H1 (cell line): Measurements from ENCODE around the gene RBM19. TPM values are rescaled to one million over a fixed set of nuclear protein-coding genes. Genes with fewer than 3 reads are reported as not detected.

ENCODE experiments used
- CTCF ChIA-PET: fragments of 300-600 bp; sonication (Branson Sonifier 250); formaldehyde crosslinking; loops from one replicate; lab custom pipeline; 2021; ENCODE audit not compliant: partially characterized antibody; lab: Charles Lee
- POLR2A ChIA-PET: fragments of 300-600 bp; sonication (Branson Sonifier 250); formaldehyde crosslinking; loops from one replicate; lab custom pipeline; 2021; ENCODE audit warnings: inconsistent platforms; ENCODE audit not compliant: partially characterized antibody; lab: Charles Lee
- DNase-seq, 2 experiments: peaks; one replicate each; pipeline versions ENCODE4 v3.0.0 to v3.0.0-alpha.2; 2010 to 2022; ENCODE audit warnings: low spot score in 2 of 2, low read depth in 1 of 2, mixed read lengths in 1 of 2
- FAIRE-seq: peaks from 2 replicates; lab custom pipeline; 2011; peaks lifted over from hg19 to GRCh38; lab: Jason Lieb, UNC
- H2AFZ ChIP-seq: 2 replicates; pipeline ENCODE4 v1.8.1; 2012; ENCODE audit warnings: low read length, inconsistent platforms
- H2AK5ac ChIP-seq: 2 replicates; pipeline ENCODE4 v1.6.1; 2013; ENCODE audit warnings: low read depth, low read length
- H2BK120ac ChIP-seq: replicated peaks from 2 replicates; pipeline ENCODE3; 2013; ENCODE audit warnings: low read depth, low read length, inconsistent platforms
- H2BK12ac ChIP-seq: 2 replicates; pipeline ENCODE4 v1.6.1; 2013; ENCODE audit warnings: low read depth, low read length
- H2BK15ac ChIP-seq: 2 replicates; pipeline ENCODE4 v1.6.1; 2013; ENCODE audit warnings: low read length
- H2BK20ac ChIP-seq: 2 replicates; pipeline ENCODE4 v1.6.1; 2013; ENCODE audit warnings: low read length
- H2BK5ac ChIP-seq: 2 replicates; pipeline ENCODE4 v1.6.1; 2013; ENCODE audit warnings: low read depth, low read length
- H3K14ac ChIP-seq: 2 replicates; pipeline ENCODE4 v1.6.1; 2013; ENCODE audit warnings: inconsistent platforms; ENCODE audit not compliant: insufficient read length
- H3K18ac ChIP-seq: 2 replicates; pipeline ENCODE4 v1.6.1; 2013; ENCODE audit warnings: low read length; ENCODE audit errors: extremely low read depth
- H3K23ac ChIP-seq: 2 replicates; pipeline ENCODE4 v1.6.1; 2013; ENCODE audit warnings: inconsistent platforms; ENCODE audit not compliant: insufficient read length
- H3K23me2 ChIP-seq: 2 replicates; pipeline ENCODE4 v1.6.1; 2013; ENCODE audit warnings: low read depth, low read length
- H3K27ac ChIP-seq: 2 replicates; pipeline ENCODE4 v1.6.1; 2011; ENCODE audit warnings: low read depth, low read length, inconsistent platforms
- H3K27me3 ChIP-seq, 4 experiments: replicated peaks in 1 of 4; 1 replicate in 1 of 4; 2 replicates in 3 of 4; pipeline versions ENCODE4 v1.6.1 to v1.8.1; 2011 to 2013; ENCODE audit warnings: low read length in 3 of 4, mild to moderate bottlenecking in 3 of 4, inconsistent platforms in 2 of 4, mixed read lengths in 2 of 4, moderate library complexity in 1 of 4; ENCODE audit not compliant: control insufficient read depth in 3 of 4, insufficient read depth in 3 of 4; ENCODE audit errors: extremely low read depth in 1 of 4
- H3K36me3 ChIP-seq, 4 experiments: 2 replicates each; pipeline versions ENCODE4 v1.6.1 to v1.8.1; 2011 to 2013; ENCODE audit warnings: mild to moderate bottlenecking in 4 of 4, low read length in 3 of 4, moderate library complexity in 2 of 4, control low read depth in 1 of 4, inconsistent platforms in 1 of 4; ENCODE audit not compliant: insufficient read depth in 4 of 4, control insufficient read depth in 2 of 4
- H3K4ac ChIP-seq: replicated peaks from 2 replicates; pipeline ENCODE3; 2013; ENCODE audit warnings: low read length, low read depth, mixed read lengths, inconsistent platforms; ENCODE audit not compliant: insufficient read length
- H3K4me1 ChIP-seq, 4 experiments: replicated peaks in 1 of 4; 1 replicate in 1 of 4; 2 replicates in 3 of 4; pipeline versions ENCODE4 v1.6.1 to v1.8.1; 2011 to 2013; ENCODE audit warnings: low read length in 3 of 4, inconsistent platforms in 2 of 4, mixed read lengths in 1 of 4; ENCODE audit not compliant: insufficient read depth in 4 of 4, control insufficient read depth in 3 of 4
- H3K4me2 ChIP-seq, 2 experiments: 2 replicates each; pipeline versions ENCODE4 v1.6.1 to v1.8.1; 2011 to 2013; ENCODE audit warnings: low read depth in 2 of 2, low read length in 2 of 2, control low read depth in 1 of 2, inconsistent platforms in 1 of 2, mild to moderate bottlenecking in 1 of 2; ENCODE audit not compliant: insufficient read depth in 1 of 2
- H3K4me3 ChIP-seq, 4 experiments: fragments of 200-600, 300-600 bp in 1 of 4; sonication (generic), shearing (Covaris generic), sonication (Bioruptor Twin) in 1 of 4; 2 replicates each; pipeline versions ENCODE4 v1.5.1 to v1.8.1; 2011 to 2016; ENCODE audit warnings: low read length in 4 of 4, low read depth in 3 of 4, control low read depth in 2 of 4, inconsistent platforms in 2 of 4, mild to moderate bottlenecking in 2 of 4, mixed read lengths in 1 of 4, moderate library complexity in 1 of 4; ENCODE audit not compliant: insufficient read depth in 2 of 4; ENCODE audit errors: extremely low read depth in 1 of 4
- H3K56ac ChIP-seq: replicated peaks from 2 replicates; pipeline ENCODE3; 2013; ENCODE audit warnings: low read depth, mild to moderate bottlenecking, mixed read lengths, low read length, inconsistent platforms; ENCODE audit not compliant: insufficient read length
- H3K79me1 ChIP-seq: 2 replicates; pipeline ENCODE4 v1.6.1; 2013; ENCODE audit warnings: low read depth, low read length, control low read depth
- H3K79me2 ChIP-seq, 2 experiments: 2 replicates each; pipeline versions ENCODE4 v1.6.1 to v1.8.1; 2012 to 2013; ENCODE audit warnings: low read length in 2 of 2, mild to moderate bottlenecking in 2 of 2, inconsistent platforms in 1 of 2; ENCODE audit not compliant: insufficient read depth in 2 of 2, control insufficient read depth in 1 of 2
- H3K9ac ChIP-seq, 4 experiments: replicated peaks in 1 of 4; 1 replicate in 1 of 4; 2 replicates in 3 of 4; pipeline versions ENCODE4 v1.6.1 to v1.8.1; 2011 to 2013; ENCODE audit warnings: low read depth in 3 of 4, low read length in 3 of 4, control low read depth in 2 of 4, mild to moderate bottlenecking in 2 of 4, moderate library complexity in 2 of 4, inconsistent platforms in 1 of 4; ENCODE audit errors: extremely low read depth in 1 of 4
- H3K9me3 ChIP-seq, 2 experiments: 2 replicates each; pipeline versions ENCODE4 v1.6.1 to v1.8.1; 2012 to 2013; ENCODE audit warnings: mild to moderate bottlenecking in 2 of 2, moderate library complexity in 2 of 2, control low read depth in 1 of 2, inconsistent platforms in 1 of 2, low read depth in 1 of 2, low read length in 1 of 2, mixed read lengths in 1 of 2; ENCODE audit not compliant: insufficient read depth in 2 of 2
- H4K20me1 ChIP-seq, 2 experiments: replicated peaks in 1 of 2; 2 replicates each; pipeline versions ENCODE3 to v1.8.1; 2011 to 2013; ENCODE audit warnings: inconsistent platforms in 2 of 2, low read length in 2 of 2, mild to moderate bottlenecking in 1 of 2; ENCODE audit not compliant: insufficient read depth in 2 of 2, control insufficient read depth in 1 of 2
- H4K5ac ChIP-seq: 2 replicates; pipeline ENCODE4 v1.6.1; 2013; ENCODE audit warnings: low read length, low read depth, mixed read lengths, inconsistent platforms; ENCODE audit not compliant: insufficient read length
- H4K8ac ChIP-seq: 2 replicates; pipeline ENCODE4 v1.8.0; 2013; ENCODE audit warnings: mild to moderate bottlenecking, moderate library complexity, low read length, inconsistent platforms; ENCODE audit not compliant: insufficient read depth; ENCODE audit errors: extremely low read depth
- H4K91ac ChIP-seq: replicated peaks from 2 replicates; pipeline ENCODE3; 2013; ENCODE audit warnings: low read length, mixed read lengths, inconsistent platforms; ENCODE audit not compliant: insufficient read length
- CEBPB ChIP-seq: IDR thresholded peaks from 2 replicates; pipeline ENCODE4 v1.6.1; 2012; ENCODE audit warnings: low read depth, low read length
- CHD1 ChIP-seq: IDR thresholded peaks from 2 replicates; pipeline ENCODE4 v1.6.1; 2012; ENCODE audit warnings: low read depth, low read length, improper control_type of control experiment
- CHD2 ChIP-seq: IDR thresholded peaks from 2 replicates; pipeline ENCODE4 v1.6.1; 2012; ENCODE audit warnings: low read length, improper control_type of control experiment
- FOSL1 ChIP-seq: IDR thresholded peaks from 2 replicates; pipeline ENCODE4 v1.6.1; 2011; ENCODE audit warnings: mild to moderate bottlenecking, low read depth, low read length, moderate library complexity; ENCODE audit not compliant: insufficient read depth
- RNF2 ChIP-seq: fragments of 200-900, 300-1000 bp; sonication (generic); IDR thresholded peaks from 2 replicates; pipeline ENCODE4 v1.7.1; 2016; ENCODE audit warnings: borderline replicate concordance, low read depth, mild to moderate bottlenecking, antibody characterized with exemption, low read length; ENCODE audit not compliant: poor library complexity, severe bottlenecking; ENCODE audit errors: missing control alignments
- SIRT6 ChIP-seq: IDR thresholded peaks from one replicate; pipeline ENCODE4 v1.7.1; 2012; ENCODE audit warnings: low read length, inconsistent platforms
- SP1 ChIP-seq: IDR thresholded peaks from 2 replicates; pipeline ENCODE4 v1.6.1; 2011; ENCODE audit warnings: low read depth, low read length
- SP2 ChIP-seq: IDR thresholded peaks from 2 replicates; pipeline ENCODE4 v1.6.1; 2012; ENCODE audit warnings: mild to moderate bottlenecking, low read length, inconsistent platforms
- TAF7 ChIP-seq: optimal IDR thresholded peaks from 2 replicates; pipeline ENCODE3; 2011; ENCODE audit warnings: low read depth, mild to moderate bottlenecking, inconsistent platforms, low read length, moderate library complexity, borderline replicate concordance
- WGBS, 2 experiments: shearing (Covaris generic) in 1 of 2; methylation state at CpG; one replicate each; pipeline versions ENCODE4 v1.1.6 to v1.1.7; 2013 to 2015; ENCODE audit warnings: low lambda C conversion rate in 2 of 2, mixed read lengths in 2 of 2, inconsistent platforms in 1 of 2, low coverage in 1 of 2, missing lambda C conversion rate in 1 of 2; ENCODE audit not compliant: insufficient replicate concordance in 2 of 2, insufficient coverage in 1 of 2, insufficient read length in 1 of 2; ENCODE audit errors: extremely low coverage in 1 of 2, missing lambda C conversion rate in 1 of 2; 5-methylcytosine and 5-hydroxymethylcytosine counted together
- polyA plus RNA-seq, 7 experiments: library from polyadenylated mRNA; depleted of rRNA in 3 of 7; stranded (reverse) in 5 of 7; unstranded in 2 of 7; fragments of >200 nt in 5 of 7; fragments of 200-250 nt in 2 of 7; gene quantifications; 1 replicate in 5 of 7; 2 replicates in 1 of 7; 4 replicates in 1 of 7; pipeline versions ENCODE4 v1.2.1 to v1.2.3, GENCODE V29; 2011 to 2013; ENCODE audit warnings: missing spikeins in 2 of 7, mixed read lengths in 2 of 7
- total RNA-seq: library from RNA; stranded (reverse); fragmentation: NEBNext Ultra II Directional; extraction: Animal tissue kit (Norgen Biotek cat#: 25700); gene quantifications from 2 replicates; pipeline ENCODE4 v1.2.1, GENCODE V29; 2021
- TF ChIP-seq, protein P1 (sequence below): IDR thresholded peaks from 2 replicates; pipeline ENCODE4 v1.6.1; 2011; ENCODE audit warnings: low read length, improper control_type of control experiment

RBM19 gene
- total and polyA plus RNA-seq, 2 of the 8 experiments (the other 6 are each of a cell fraction or from before 2014, with no cell fraction given): 23.4 to 61.9 TPM

DNA sequence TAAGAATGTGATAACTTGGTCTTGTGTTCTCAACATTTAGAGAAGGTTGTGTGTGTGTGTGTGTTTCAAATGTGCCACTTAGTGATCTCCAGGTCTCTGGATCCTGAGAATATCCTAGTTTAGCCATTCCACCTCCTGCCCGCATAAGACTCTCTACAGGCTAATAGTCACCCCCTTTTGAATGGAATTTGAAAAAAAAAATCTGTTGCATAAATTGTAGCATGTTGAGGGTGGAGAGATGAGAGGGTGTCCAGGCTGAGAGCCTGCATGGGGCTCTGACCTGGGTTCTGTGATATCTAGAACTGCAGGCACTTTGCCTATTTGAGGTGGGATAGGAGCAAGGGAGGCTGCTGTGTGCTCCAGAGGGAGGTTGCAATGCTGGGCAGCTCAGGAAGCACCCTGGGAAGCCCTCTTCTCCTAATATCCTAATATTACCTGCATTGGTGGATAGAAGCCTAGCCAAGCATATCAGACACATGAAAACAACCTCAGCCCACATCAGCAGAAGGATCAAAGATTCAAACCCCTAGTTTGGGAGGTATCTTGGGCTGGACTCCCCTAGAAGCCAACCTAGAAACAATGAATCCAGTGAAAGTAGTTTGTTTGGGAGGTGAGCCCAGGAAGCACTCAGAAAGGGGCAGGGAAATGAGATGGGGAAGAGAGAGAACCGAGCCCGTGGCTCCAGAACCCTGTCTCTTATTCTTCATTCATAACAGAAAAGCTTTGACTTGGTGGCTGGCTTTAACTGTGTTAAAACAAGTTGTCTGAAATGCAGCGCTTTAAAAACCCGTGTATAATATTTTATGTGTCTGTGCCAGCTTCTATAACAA lies 35.6 kb upstream of the RBM19 start:
- H2AK5ac ChIP-seq: no peak overlapping the region
- H2BK20ac ChIP-seq: no peak overlapping the region
- H3K36me3 ChIP-seq: no peaks in the 10 kb centered on the region
- H3K23me2 ChIP-seq: no peaks in the 10 kb centered on the region; the same call in 1 of the 2 replicates
- FAIRE-seq (no peak), DNase-seq (no peak)
- no peak for TF ChIP-seq CHD1
- TF ChIP-seq TAF7: no peak
- no peak for TF ChIP-seq CHD2
- TF ChIP-seq SIRT6: no peak
- TF ChIP-seq SP2: no peak
- TF ChIP-seq CEBPB: no peak
- TF ChIP-seq, protein P1, sequence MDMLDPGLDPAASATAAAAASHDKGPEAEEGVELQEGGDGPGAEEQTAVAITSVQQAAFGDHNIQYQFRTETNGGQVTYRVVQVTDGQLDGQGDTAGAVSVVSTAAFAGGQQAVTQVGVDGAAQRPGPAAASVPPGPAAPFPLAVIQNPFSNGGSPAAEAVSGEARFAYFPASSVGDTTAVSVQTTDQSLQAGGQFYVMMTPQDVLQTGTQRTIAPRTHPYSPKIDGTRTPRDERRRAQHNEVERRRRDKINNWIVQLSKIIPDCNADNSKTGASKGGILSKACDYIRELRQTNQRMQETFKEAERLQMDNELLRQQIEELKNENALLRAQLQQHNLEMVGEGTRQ: no peak
- no peak for TF ChIP-seq RNF2
- TF ChIP-seq FOSL1: no peak
- no peak for TF ChIP-seq SP1
- H3K9me3 ChIP-seq: no peaks in the 10 kb centered on the region
- no peaks in the 10 kb centered on the region for H3K79me2 ChIP-seq
- no peak overlapping the region for H2BK120ac ChIP-seq
- ChIA-PET POLR2A (interaction anchor here (0.7 kb wide), 2 partner anchors 35 to 337 kb away, joined by 3 read pairs; partner anchors contain the start of gene RBM19), CTCF (interaction anchor here (0.8 to 2.1 kb wide), 6 partner anchors 10 to 507 kb away, joined by 3 to 7 read pairs (median 4); no protein-coding TSS in a partner anchor)
- no peak overlapping the region for H4K5ac ChIP-seq
- H3K4me3 ChIP-seq: no peak overlapping the region
- H3K56ac ChIP-seq: no peak overlapping the region
- no peak overlapping the region for H3K27ac ChIP-seq
- H3K14ac ChIP-seq: no peak overlapping the region
- H3K4ac ChIP-seq: no peak overlapping the region
- no peak overlapping the region for H2BK15ac ChIP-seq
- no peak overlapping the region for H3K9ac ChIP-seq
- H4K8ac ChIP-seq: no peak overlapping the region
- H4K20me1 ChIP-seq: no peaks in the 10 kb centered on the region
- no peak overlapping the region for H3K18ac ChIP-seq
- no peaks in the 10 kb centered on the region for H3K79me1 ChIP-seq
- no peak overlapping the region for H2BK12ac ChIP-seq
- H3K4me1 ChIP-seq: no peaks in the 10 kb centered on the region
- H2BK5ac ChIP-seq: no peak overlapping the region
- no peaks in the 10 kb centered on the region; a peak in 1 of 7 replicates for H3K27me3 ChIP-seq
- H3K23ac ChIP-seq: no peak overlapping the region
- H4K91ac ChIP-seq: no peak overlapping the region
- 69% methylated on average over 5 of the region's 5 CpGs; no CpG with 5 or more reads in 1 of the 2 experiments for WGBS, 2 experiments
- H2AFZ ChIP-seq: no peak overlapping the region
- no peak overlapping the region for H3K4me2 ChIP-seq
